ENCODE data around the gene BBOF1. TPM values are rescaled to one million over a fixed set of nuclear protein-coding genes. Genes with fewer than 3 reads are reported as not detected.

BBOF1 gene
- total RNA-seq, 4 donors from 2014 or later = 8.6 to 11.8 (median 9.9) TPM

DNA sequence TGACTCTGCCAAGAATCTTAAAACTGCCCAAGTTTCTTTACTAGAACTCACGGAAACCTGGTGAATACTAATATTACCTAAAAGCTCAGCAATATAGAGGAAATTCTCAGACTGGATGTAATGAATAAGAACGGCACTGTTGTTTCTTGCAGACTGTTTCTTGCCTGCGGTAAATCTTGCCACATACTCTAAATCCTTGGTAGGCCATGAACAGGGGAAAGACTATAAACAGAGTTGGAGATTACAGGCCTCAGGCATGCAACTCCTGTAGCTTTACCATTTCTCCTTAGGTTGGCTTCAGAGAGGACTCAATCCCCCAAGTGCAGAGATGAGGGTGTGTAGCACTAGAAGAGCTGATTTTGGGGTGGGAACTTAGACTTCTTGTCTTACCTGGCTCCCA, 64.0 kb downstream of the BBOF1 start:
- H3K27me3 ChIP-seq = no peaks in the 10 kb centered on the region
- no peaks in the 10 kb centered on the region for H3K9me3 ChIP-seq
- 87% methylated on average over 3 of the region's 3 CpGs for WGBS
- H3K4me3 ChIP-seq = peak overlapping the region; percentile 73 to 89 (median 82)
- peaks cover 0 to 4% (median 0%) of the 10 kb centered on the region in 4 donors for H3K36me3 ChIP-seq
- intact Hi-C loops (cut with DNase I) = no loop called here
- TF ChIP-seq CTCF (IDR thresholded peaks at IDR 0.05) = no peak
- TF ChIP-seq EP300 (IDR thresholded peaks at IDR 0.05) = no peak
- no peak for TF ChIP-seq POLR2AphosphoS5 (IDR thresholded peaks at IDR 0.05)
- TF ChIP-seq POLR2A (IDR thresholded peaks at IDR 0.05; ENCODE audit: low read depth) = no peak
- H3K4me1 ChIP-seq = peaks cover 19 to 37% (median 35%) of the 10 kb centered on the region in 4 donors
- DNase-seq (ENCODE audit: extremely low spot score) = no peak
- H3K27ac ChIP-seq (replicated peaks in 1 of 4) = peak overlapping the region; percentile 90 to 96 (median 92)

DNA sequence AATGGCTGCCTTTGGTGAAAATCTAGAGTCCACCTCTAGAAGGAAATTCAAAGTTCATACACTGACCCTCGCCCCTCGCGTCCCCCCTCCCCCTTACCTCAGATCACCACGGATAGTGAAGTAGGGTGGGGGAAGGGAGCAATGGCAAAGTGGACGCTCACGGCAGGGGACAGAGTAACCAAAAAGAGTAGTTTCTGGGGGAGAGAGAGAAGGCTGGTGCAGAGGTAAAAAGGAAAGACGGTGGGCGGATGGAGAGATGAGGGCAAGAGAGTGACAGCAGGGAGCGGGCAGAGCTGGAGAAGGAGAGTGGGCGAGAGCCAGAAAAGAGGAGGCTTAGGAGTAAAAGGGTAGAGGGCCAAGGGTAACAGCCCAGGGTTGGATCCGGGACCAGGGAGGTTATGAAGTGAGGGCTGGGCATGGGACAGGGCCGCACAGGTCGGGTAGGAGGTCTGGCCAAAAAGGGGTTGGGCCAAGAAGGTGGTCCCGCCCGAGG, 64.7 kb downstream of the BBOF1 start:
- DNase-seq (ENCODE audit: extremely low spot score) = no peak
- Histone ChIP-seq H3K4me3 (peak overlapping the region; percentile 73 to 89 (median 82)), H3K27ac (replicated peaks in 1 of 4) (peak overlapping the region; percentile 90 to 96 (median 92)), H3K9me3 (no peaks in the 10 kb centered on the region), H3K4me1 (peaks cover 19 to 37% (median 35%) of the 10 kb centered on the region in 4 donors), H3K36me3 (peaks cover 0 to 5% (median 0%) of the 10 kb centered on the region in 4 donors), H3K27me3 (no peaks in the 10 kb centered on the region)
- intact Hi-C loops (cut with DNase I) = no loop called here
- no peak for TF ChIP-seq CTCF (IDR thresholded peaks at IDR 0.05)
- no peak for TF ChIP-seq POLR2A (IDR thresholded peaks at IDR 0.05; ENCODE audit: low read depth)
- TF ChIP-seq EP300 (IDR thresholded peaks at IDR 0.05) = no peak
- TF ChIP-seq POLR2AphosphoS5 (IDR thresholded peaks at IDR 0.05) = no peak
- 1% methylated on average over 15 of the region's 15 CpGs for WGBS

DNA sequence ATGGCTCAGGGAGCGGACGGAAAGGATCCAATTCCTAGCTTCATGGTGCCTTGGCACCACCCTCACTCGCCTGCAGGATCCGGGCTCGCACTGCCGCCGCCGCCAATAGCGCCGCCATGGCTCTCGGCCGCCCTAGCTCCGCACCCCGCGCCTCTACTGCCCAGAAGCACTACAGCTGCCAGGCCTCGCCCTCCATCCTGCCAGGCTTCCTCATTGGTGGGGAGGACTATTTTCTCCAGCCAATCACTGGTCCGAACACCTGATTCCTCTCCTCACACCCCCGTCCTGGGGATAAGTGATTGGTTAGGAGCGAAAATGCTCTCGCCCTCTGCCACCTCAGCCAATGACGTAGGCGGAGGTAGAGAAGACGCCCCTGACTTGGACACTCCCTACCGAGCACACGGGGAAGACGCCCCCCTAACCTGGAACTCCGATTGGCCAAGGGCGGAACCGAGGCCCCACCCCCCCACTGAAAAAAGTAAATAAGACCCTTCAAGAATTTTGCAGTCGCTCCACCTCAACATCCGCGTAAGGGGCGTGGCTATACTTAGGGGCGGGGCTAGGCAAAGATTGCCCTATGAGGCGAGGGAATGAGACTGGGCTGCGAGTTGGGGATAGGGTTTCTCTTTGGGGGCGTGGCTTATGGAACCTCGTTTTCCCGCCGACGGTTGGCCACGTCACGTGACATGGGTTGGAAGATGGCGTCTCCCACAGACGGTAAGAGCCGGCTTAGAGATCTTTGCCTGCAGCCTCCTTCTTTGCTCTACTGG, 65.3 kb downstream of the BBOF1 start, which contains the start of the genes ALDH6A1 and LIN52:
TSS of gene ALDH6A1 (minus strand) at position 177 of the 770 bp plus-strand sequence. CDS start at position 118, 59 bp downstream.
TSS of gene LIN52 (plus strand) at position 680 of the 770 bp plus-strand sequence. CDS start at position 699, 19 bp downstream.
- H3K27me3 ChIP-seq = no peaks in the 10 kb centered on the region
- DNase-seq (ENCODE audit: extremely low spot score) = peak; percentile 100
- H3K4me3 ChIP-seq = peak within 1 kb of the TSS; percentile 73 to 89 (median 82)
- H3K4me1 ChIP-seq = peaks cover 19 to 37% (median 35%) of the 10 kb centered on the region in 4 donors
- no peaks in the 10 kb centered on the region for H3K9me3 ChIP-seq
- TF ChIP-seq EP300 (IDR thresholded peaks at IDR 0.05) (peak; percentile 27), CTCF (IDR thresholded peaks at IDR 0.05) (peak in 1 of 3 experiments; percentile 6), POLR2AphosphoS5 (IDR thresholded peaks at IDR 0.05) (peak; percentile 94 to 99), POLR2A (IDR thresholded peaks at IDR 0.05; ENCODE audit: low read depth) (peak; percentile 83)
- peaks cover 0 to 5% (median 0%) of the 10 kb centered on the region in 4 donors for H3K36me3 ChIP-seq
- WGBS = under 1% methylated on average over 28 of the region's 46 CpGs
- H3K27ac ChIP-seq (replicated peaks in 1 of 4) = peak within 1 kb of the TSS; percentile 90 to 96 (median 92)
- intact Hi-C loops (cut with DNase I) = no loop called here

DNA sequence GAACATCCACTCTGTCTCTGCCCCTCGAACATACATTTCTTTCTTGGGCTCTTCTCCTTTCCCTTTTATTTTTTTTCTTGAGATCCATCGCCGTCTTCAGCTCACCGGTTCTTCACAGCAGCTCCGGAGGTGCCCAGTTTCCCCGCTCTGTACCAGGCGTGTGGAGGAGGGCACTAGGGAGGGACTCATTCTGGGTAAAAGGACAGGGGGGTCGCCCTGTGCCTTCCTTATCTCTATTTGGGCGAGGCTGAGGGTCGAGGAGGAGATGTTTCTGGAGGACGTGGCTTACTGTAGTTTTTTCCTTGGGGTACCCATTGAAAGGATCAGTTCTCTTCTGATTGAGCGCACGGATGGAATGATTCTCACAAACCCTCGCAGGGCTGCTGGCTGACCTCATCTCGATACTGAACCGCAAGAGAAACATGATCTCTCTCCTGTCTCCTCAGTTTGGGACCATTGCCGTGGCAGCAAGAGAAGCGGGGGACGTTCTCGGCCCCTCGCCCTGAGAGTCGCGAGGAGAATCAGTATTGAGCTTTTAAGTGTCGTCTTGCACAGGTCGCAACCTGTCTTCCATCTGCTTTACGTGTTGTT, 66.0 kb downstream of the BBOF1 start:
- TF ChIP-seq EP300 (IDR thresholded peaks at IDR 0.05) (no peak), POLR2AphosphoS5 (IDR thresholded peaks at IDR 0.05) (no peak), POLR2A (IDR thresholded peaks at IDR 0.05; ENCODE audit: low read depth) (no peak), CTCF (IDR thresholded peaks at IDR 0.05) (no peak)
- H3K9me3 ChIP-seq = no peaks in the 10 kb centered on the region
- H3K4me3 ChIP-seq = peak overlapping the region; percentile 73 to 89 (median 82)
- H3K27me3 ChIP-seq = no peaks in the 10 kb centered on the region
- intact Hi-C loops (cut with DNase I) = no loop called here
- peaks cover 0 to 5% (median 0%) of the 10 kb centered on the region in 4 donors for H3K36me3 ChIP-seq
- peaks cover 19 to 37% (median 35%) of the 10 kb centered on the region in 4 donors for H3K4me1 ChIP-seq
- WGBS = under 1% methylated on average over 24 of the region's 26 CpGs
- DNase-seq (ENCODE audit: extremely low spot score) = no peak
- peak overlapping the region; percentile 87 to 96 (median 90) for H3K27ac ChIP-seq (replicated peaks in 1 of 4)
